DND-41 (cell line): ENCODE data around the gene PTF1A.
A peak's percentile ranks its signal among the peaks of the same experiment; 100 is the strongest.

Source experiments
- ATAC-seq: fragments of 200-7000 bp; cut with Tn5 transposase; 3 replicates; pipeline ENCODE4 v1.9.1; 2021; ENCODE audit warnings: low read depth; ENCODE audit not compliant: insufficient read depth
- DNase-seq: peaks from one replicate; pipeline ENCODE4 v3.0.0-alpha.2; 2020
- H2AFZ ChIP-seq: 2 replicates; pipeline ENCODE4 v1.6.0; 2012; ENCODE audit warnings: low read depth, low read length
- H3K27ac ChIP-seq: 2 replicates; pipeline ENCODE4 v1.5.1; 2012; ENCODE audit warnings: low read length, inconsistent platforms
- H3K27me3 ChIP-seq: fragments of 200-600 bp; sonication (generic); 2 replicates; pipeline ENCODE4 v1.6.0; 2012; ENCODE audit warnings: low read length, mild to moderate bottlenecking, inconsistent platforms; ENCODE audit not compliant: insufficient read depth, poor library complexity
- H3K36me3 ChIP-seq: 2 replicates; pipeline ENCODE4 v1.5.1; 2012; ENCODE audit warnings: low read length, inconsistent platforms; ENCODE audit not compliant: insufficient read depth
- H3K4me1 ChIP-seq: 2 replicates; pipeline ENCODE4 v1.5.1; 2012; ENCODE audit warnings: mild to moderate bottlenecking, low read length; ENCODE audit not compliant: insufficient read depth
- H3K4me2 ChIP-seq: 2 replicates; pipeline ENCODE4 v1.6.0; 2012; ENCODE audit warnings: mild to moderate bottlenecking, moderate library complexity, low read length, inconsistent platforms; ENCODE audit not compliant: insufficient read depth
- H3K4me3 ChIP-seq, 2 experiments: fragments of 200-600 bp in 1 of 2; shearing (Covaris generic) in 1 of 2; 2 replicates each; pipeline ENCODE4 v1.5.1; 2012 to 2016; ENCODE audit warnings: inconsistent platforms in 2 of 2, low read length in 2 of 2, mild to moderate bottlenecking in 2 of 2, low read depth in 1 of 2, moderate library complexity in 1 of 2
- H3K79me2 ChIP-seq: 2 replicates; pipeline ENCODE4 v1.6.0; 2012; ENCODE audit warnings: low read length, inconsistent platforms; ENCODE audit not compliant: insufficient read depth
- H3K9ac ChIP-seq: 2 replicates; pipeline ENCODE4 v1.6.0; 2012; ENCODE audit warnings: low read depth, mild to moderate bottlenecking, inconsistent platforms, low read length, moderate library complexity
- H3K9me3 ChIP-seq: 2 replicates; pipeline ENCODE4 v1.5.1; 2012; ENCODE audit warnings: low read length, moderate library complexity, mild to moderate bottlenecking, inconsistent platforms; ENCODE audit not compliant: insufficient read depth, severe bottlenecking
- H4K20me1 ChIP-seq: 2 replicates; pipeline ENCODE4 v1.6.0; 2012; ENCODE audit warnings: low read length; ENCODE audit not compliant: insufficient read depth
- EZH2 ChIP-seq: IDR thresholded peaks from 3 replicates; pipeline ENCODE4 v1.6.1; 2012; ENCODE audit warnings: borderline replicate concordance, low read depth, mild to moderate bottlenecking, moderate library complexity, low read length, inconsistent platforms; ENCODE audit not compliant: severe bottlenecking
- TF ChIP-seq, protein P1 (sequence below): IDR thresholded peaks from 2 replicates; pipeline ENCODE4 v1.5.1; 2012; ENCODE audit warnings: borderline replicate concordance, low read length, moderate library complexity, mild to moderate bottlenecking; ENCODE audit not compliant: poor library complexity, severe bottlenecking; ENCODE audit errors: extremely low read depth

Gene PTF1A

DNA sequence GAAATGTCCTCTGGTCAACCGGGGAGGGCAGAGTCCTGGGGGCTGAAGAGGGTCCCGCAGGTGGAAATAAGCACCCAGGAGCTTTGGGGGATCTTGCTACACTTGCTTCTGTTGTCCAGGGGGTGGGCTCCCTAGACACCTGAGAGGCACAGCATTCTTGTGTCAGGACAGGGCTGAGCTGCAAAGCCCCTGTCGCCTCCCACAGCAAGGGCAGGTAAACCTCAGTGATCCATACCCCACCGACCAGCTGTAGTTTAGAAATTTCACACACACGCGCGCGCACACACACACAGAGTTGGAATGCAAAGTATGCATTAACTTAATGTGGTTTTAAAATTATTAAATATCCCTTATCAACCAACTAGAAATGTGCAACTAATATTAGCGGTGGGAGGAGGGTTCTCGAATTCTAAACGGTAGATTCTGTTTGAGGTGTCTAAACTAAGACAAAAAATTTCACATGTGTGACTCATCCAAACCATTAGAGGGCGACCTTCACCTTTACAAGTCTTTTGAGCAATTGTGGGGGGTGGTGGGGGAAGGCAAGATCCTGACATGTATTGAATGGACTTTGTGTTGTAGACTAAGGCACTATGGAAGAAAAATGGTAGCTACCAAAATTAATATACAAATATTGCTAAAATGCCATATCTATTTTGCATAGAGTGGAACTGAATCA is 34.3 kb upstream of the PTF1A start:
- H4K20me1 ChIP-seq, result no peaks in the 10 kb centered on the region
- no peaks in the 10 kb centered on the region for H3K36me3 ChIP-seq
- H3K79me2 ChIP-seq, result no peaks in the 10 kb centered on the region
- no peak overlapping the region for H3K4me2 ChIP-seq
- H3K4me1 ChIP-seq, result 0 out of 2 replicates have a peak, but pooled peaks cover 2% of the 10 kb centered on the region
- H3K4me3 ChIP-seq, result no peak overlapping the region
- DNase-seq (peak; percentile 10), ATAC-seq (peak; percentile 76; the same call in 2 of the 3 replicates)
- TF ChIP-seq EZH2, result no peak
- TF ChIP-seq, protein P1, sequence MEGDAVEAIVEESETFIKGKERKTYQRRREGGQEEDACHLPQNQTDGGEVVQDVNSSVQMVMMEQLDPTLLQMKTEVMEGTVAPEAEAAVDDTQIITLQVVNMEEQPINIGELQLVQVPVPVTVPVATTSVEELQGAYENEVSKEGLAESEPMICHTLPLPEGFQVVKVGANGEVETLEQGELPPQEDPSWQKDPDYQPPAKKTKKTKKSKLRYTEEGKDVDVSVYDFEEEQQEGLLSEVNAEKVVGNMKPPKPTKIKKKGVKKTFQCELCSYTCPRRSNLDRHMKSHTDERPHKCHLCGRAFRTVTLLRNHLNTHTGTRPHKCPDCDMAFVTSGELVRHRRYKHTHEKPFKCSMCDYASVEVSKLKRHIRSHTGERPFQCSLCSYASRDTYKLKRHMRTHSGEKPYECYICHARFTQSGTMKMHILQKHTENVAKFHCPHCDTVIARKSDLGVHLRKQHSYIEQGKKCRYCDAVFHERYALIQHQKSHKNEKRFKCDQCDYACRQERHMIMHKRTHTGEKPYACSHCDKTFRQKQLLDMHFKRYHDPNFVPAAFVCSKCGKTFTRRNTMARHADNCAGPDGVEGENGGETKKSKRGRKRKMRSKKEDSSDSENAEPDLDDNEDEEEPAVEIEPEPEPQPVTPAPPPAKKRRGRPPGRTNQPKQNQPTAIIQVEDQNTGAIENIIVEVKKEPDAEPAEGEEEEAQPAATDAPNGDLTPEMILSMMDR, result peak; percentile 55
- no peak overlapping the region for H3K9ac ChIP-seq
- H2AFZ ChIP-seq, result no peak overlapping the region
- H3K9me3 ChIP-seq, result no peaks in the 10 kb centered on the region
- no peaks in the 10 kb centered on the region for H3K27me3 ChIP-seq
- H3K27ac ChIP-seq, result no peak overlapping the region

DNA sequence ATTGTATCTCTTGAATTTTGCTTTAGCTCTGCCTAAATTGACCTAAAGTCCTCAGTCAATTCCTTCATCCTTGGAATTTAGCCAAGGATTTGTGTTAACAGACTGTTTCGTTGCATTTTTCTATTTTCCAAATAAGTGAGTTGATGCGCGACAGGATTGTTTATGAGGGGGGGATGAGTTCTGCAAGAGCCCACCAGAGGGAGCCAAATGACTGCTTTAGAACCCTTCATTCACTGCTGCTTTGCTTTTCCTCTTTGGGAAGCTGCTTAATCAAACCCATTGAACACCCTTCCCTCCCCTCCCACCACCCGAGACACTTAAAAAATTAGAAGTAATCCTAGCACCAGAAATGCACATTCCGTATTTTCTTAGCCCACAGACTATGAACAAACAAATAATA is 33.7 kb upstream of the PTF1A start:
- H3K9ac ChIP-seq, result no peak overlapping the region
- peak; percentile 59 for DNase-seq
- no peak overlapping the region for H3K27ac ChIP-seq
- no peak overlapping the region for H3K4me2 ChIP-seq
- ATAC-seq, result peak; percentile 82
- H3K9me3 ChIP-seq, result no peaks in the 10 kb centered on the region
- no peak for TF ChIP-seq EZH2
- TF ChIP-seq, protein P1, result peak; percentile 77
- H3K4me3 ChIP-seq, result no peak overlapping the region
- H3K79me2 ChIP-seq, result no peaks in the 10 kb centered on the region
- no peaks in the 10 kb centered on the region for H3K27me3 ChIP-seq
- H3K4me1 ChIP-seq, result 0 out of 2 replicates have a peak, but pooled peaks cover 2% of the 10 kb centered on the region
- no peaks in the 10 kb centered on the region for H4K20me1 ChIP-seq
- no peak overlapping the region for H2AFZ ChIP-seq
- H3K36me3 ChIP-seq, result no peaks in the 10 kb centered on the region

DNA sequence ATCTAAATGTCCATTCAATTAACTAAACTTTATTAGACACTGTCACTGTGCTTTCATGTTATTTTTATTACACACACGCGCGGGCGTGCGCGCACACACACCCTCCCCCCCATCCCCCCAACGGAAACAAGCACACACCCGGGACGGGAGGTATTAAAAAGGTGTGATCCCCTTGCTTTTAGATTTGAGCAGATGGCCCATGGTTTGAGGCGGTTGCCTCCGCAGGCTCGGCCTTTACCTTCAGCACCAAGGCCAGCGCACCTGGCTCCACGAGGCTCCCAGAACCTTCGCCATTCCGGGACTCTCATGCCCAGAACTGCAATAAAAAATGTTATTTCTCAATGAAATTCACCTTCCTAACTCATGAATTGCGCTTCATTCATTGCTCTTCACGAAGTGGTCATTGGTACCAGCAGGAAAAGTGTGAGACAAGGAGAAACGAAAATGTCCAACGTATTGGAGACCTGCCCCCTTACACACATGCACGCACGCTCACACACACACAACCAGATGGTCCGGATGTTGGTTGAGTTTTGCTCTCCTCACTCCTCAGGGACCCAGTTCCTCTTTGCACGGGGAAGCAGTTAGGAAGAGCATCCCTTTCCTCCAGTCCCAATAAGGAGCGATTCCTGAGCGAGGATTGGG is 20.8 kb upstream of the PTF1A start:
- DNase-seq, result peak; percentile 10
- no peak for TF ChIP-seq EZH2
- TF ChIP-seq, protein P1, result no peak
- Histone ChIP-seq H2AFZ (no peak overlapping the region), H3K4me1 (no peaks in the 10 kb centered on the region), H3K4me3 (no peak overlapping the region), H3K9ac (no peak overlapping the region), H3K79me2 (no peaks in the 10 kb centered on the region), H3K36me3 (no peaks in the 10 kb centered on the region), H4K20me1 (no peaks in the 10 kb centered on the region), H3K9me3 (no peaks in the 10 kb centered on the region), H3K27me3 (no peaks in the 10 kb centered on the region), H3K4me2 (no peak overlapping the region), H3K27ac (no peak overlapping the region)
- ATAC-seq, result no peak
